HG03520 (cell line): Measurements from ENCODE around the gene ATIC.
A peak's percentile ranks its signal among the peaks of the same experiment; 100 is the strongest.

ENCODE experiments used
- ATAC-seq: cut with Tn5 transposase; IDR thresholded peaks from one replicate; pipeline ENCODE4 v1.9.1; 2021; ENCODE audit warnings: mild to moderate bottlenecking, moderate library complexity; ENCODE audit not compliant: unreplicated experiment

ATIC gene

DNA sequence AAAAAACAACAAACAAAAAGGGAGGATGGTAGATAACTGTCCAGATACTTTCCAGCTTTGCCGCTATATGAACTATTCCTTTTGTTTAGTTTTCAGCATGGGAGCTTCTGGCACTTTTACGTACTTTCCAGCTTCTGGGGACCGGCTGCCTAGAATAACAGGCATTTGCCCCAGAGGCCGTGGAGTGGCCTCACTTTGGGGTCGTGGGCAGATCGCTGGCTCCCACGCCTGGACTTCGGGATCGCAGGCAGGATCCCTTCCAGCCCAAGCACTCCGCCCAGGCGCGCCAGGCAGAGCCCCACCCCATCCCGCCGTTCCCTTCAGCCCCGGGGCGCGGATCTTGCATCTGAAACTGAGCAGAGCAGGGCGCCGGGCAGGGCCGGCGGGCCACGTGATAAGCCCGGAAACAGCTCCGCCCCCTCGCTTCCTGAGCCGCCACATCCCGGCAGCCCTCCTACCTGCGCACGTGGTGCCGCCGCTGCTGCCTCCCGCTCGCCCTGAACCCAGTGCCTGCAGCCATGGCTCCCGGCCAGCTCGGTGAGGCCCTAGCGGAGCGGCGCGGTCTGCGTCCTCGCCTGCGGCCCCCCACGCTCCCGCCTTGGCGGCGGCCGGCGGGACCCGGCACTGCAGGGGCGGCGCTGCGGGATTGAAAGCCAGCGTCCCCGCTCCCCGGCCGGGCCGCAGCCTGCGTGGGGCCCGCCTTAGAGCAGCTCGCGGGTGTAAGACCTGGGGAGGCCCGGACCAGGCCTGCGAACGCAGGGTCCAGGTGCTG, at the start of gene ATIC:
TSS of gene ATIC (plus strand) at position 435 of the 772 bp plus-strand sequence. CDS start at position 519, 84 bp downstream.
- ATAC-seq = peak; percentile 98

- ATAC-seq = no peak
These were observed 49.6 kb upstream of the ATIC start for GRCh38 chr2:215262303-215262702.

- ATAC-seq = no peak
These were observed 49.0 kb upstream of the ATIC start for GRCh38 chr2:215262741-215263362.

DNA sequence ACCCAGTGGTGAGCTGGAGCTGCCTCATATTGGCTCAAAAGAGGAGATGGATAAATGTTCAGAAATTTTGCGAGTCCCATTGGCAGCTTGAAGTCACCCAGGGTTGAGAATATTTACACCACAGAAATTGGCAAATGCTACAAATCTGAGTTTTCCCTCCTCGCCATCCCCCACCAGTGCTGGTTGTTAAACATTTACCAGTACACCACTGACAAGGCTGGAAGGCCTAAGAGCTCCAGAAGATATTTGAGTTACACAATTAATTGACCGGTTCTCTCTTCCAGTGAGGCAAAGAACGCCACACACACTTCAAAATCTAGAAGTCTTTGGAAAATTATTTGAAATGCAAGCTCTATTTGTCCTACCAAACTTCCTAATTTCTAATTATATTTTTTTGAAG, 47.5 kb upstream of the ATIC start:
- ATAC-seq = no peak

- no peak for ATAC-seq
These were observed 42.3 kb upstream of the ATIC start for GRCh38 chr2:215269397-215270117.

DNA sequence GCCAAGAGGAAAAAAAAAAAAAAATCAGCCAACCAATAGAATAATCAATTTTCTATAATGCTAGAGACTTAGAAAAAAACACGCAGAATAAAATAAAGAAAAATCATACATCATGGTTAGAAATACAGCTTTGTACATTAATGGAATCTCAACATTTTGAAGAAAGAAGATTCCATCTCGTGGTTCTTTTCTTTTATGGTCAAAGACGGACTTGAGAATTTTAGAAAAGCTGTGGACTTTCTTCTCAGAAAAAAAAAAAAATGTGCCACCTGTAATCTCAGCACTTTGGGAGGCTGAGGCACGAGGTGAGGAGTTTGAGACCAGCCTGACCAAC, 41.8 kb upstream of the ATIC start:
- ATAC-seq = no peak

DNA sequence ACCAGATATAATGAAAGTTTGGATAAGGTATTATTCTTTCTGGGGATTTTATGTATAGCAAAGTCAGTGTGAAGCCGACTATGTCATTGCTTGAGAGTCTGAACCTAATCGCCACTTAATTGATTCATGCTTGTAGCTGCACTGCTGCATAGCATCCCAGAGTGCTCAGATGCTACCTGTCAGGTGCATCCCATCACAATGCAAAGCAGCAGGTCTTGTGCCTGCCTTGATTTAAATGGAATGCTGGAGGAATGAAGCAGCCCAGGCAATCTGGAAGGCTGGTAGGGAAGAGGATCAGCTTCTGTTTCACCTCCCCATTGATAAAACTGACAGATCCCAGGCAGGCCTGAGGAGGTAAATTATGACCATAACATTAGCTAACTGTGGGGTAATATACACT, 40.4 kb upstream of the ATIC start:
- no peak for ATAC-seq

- ATAC-seq = no peak
These were observed 38.9 kb upstream of the ATIC start for GRCh38 chr2:215272918-215273317.

DNA sequence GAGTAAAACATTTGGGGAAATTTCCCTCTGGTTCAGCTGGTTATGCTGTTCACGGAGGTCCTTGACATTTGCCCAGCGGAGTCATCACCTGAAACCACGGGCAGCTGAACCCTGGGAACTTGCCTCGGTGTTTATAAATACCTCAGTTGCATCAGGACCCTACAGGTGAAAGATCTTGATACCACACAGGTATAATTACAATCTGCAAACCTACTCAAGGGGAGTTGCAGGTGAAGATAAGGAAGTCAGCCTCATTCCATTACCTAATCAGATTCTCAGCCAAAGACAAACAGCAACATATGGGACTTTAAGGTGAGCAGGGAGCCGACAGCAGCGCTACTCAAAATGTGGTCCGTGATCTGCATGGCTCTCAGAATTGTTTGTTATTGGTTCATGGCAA, 37.0 kb upstream of the ATIC start:
- no peak for ATAC-seq

- no peak for ATAC-seq
These were observed 36.0 kb upstream of the ATIC start for GRCh38 chr2:215275824-215276223.

DNA sequence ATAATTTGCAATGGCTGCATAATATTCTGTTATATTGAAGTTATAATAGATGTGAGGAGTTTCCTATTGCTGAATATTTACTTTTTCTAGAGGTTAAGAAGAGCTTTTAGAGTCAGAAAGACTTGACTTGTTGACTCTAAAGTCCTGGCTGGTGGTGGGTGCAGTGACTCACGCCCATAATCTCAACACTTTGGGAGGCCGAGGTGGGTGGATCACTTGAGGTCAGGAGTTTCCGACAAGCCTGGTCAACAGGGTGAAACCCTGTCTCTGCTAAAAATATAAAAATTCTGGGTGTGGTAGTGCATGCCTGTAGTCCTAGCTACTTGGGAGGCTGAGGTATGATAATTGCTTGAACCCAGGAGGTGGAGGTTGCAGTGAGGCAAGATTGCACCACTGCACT, 33.9 kb upstream of the ATIC start:
- no peak for ATAC-seq

- ATAC-seq = no peak
These were observed 31.5 kb upstream of the ATIC start for GRCh38 chr2:215280326-215280725.

DNA sequence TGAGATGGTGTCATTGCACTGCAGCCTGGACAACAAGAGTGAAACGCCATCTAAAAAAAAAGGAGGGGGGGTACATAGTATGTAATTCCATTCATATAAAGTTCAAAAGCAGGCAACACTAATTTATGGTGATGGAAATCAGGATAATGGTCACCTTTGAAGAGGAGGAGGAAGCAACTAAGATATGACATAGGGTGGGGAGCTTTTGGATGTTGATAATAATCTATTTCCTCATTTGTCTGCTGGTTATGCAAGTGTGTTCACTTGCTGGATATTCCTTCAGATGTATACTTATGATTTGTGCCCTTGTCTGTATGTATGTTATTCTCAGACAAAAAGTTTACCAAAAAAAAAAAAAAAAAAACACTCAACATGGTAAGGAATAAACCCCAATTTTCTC, 28.6 kb upstream of the ATIC start:
- no peak for ATAC-seq

DNA sequence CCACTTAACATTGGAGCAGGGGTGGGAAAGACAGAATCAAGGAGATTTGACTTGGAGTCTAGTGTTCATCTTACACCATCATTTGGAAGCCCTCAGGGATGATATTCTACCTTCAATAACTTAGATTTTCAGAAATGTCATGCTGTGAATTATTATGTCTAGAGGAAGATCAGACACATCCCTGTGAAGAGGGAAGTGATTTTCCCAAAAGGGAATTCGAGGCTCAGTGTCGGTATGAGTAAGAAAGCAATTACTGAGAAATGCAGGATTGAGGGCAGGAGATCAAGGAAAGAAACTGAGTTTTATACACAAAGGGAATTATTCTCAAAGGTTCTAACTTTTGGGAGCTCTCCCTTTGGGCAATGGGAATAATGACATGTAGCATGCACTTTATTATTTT, 25.6 kb upstream of the ATIC start:
- no peak for ATAC-seq

DNA sequence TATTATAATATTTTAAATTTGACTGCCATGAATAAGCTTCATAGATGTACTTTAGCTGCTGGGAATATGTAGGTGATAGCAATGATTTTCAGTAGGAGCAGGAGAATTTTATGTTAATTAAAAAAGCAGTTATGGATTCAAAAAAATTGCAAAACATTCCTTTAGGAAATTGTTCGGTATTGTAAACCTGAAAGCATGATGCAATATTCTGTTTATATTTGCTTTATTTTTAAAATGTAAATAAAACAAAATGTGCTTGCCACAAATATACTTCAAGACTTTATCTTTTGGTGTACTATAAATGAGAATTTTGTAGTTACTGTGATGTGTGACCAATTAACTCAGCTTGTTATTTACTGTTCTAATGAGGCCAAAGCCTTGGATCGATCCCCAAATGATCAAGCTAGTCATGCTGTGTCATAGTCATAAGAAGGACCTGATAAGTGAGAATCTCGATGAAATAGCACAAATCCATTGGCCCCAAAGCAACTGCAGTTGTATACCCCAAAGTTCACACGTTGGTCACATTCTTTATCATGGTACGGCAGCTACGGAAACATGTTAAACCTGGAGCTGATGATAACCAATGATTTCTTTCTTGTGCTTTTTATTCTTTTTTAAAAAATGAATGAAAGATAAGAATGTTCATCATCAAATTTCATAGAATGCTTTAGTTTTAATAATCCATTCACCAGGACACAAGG, 23.6 kb upstream of the ATIC start:
- no peak for ATAC-seq

DNA sequence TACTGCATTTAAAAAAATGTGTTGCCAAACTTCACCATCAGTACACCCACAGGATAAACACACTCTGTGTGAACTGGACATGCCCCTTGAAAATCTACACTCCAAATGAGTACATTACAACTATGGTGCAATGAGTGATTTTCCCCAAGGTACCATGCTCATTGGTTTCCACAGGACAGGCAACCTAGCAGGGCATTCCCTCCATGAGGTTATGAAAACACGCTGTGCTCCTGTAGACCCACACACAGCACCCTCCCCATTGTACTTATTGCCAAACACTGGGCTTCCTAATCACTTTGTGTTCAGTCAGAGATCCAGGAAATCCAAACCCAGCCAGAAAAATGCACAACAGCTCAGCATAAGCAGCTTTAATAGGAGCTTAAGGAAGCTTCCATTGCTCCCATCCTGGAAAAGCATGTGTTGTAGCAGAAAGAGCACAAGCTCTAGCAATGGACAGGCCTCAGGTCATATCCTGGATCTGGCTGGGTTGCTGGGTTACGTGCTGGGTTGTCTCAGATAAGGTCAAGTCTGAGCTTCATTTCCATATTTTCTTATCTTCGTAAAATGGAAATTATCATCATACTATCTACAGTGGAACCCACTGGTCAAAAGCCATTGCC, 20.8 kb upstream of the ATIC start:
- ATAC-seq = no peak

GRCh38 chr2:215293879-215294278, 18.0 kb upstream of the ATIC start:
- no peak for ATAC-seq

DNA sequence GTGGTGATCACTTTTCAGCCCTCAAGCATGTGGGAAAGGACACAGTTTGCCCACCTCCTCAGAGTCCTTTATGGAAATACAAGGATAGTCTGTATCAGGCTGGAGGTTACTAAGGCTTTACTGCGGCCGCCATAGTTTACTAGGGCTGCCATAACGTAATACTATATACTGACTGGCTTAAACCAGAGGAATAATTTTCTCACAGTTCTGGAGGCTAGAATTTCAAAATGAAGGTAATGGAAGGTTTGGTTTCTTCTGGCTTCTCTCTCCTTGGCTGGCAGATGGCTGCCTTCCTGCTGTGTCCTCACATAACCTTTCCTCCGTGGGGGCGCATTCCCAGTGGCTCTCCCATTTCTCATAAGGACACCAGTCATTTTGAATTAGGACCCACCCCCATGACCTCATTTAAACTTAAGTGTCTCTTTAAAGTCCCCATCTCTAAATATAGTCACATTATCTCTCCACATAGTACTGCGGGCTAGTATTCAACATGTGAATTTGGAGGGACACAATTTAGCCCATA, 12.5 kb upstream of the ATIC start:
- ATAC-seq = no peak

DNA sequence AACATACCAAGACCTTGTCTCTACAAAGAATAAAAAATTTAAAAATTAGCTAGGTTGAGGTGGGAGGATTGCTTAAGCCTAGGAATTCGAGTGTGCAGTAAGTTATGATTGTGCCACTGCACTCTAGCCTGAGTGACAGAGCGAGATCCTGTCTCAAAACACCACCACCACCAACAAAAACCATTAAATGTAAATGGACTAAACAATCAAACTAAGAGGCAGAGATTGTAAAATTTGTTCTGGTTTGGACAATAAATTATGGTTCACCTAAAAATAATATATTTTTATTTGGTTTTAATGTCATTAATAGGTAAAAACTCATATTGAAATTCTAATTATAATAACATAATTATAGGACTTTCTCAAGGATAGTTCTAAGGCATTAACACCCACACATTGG, 9.9 kb upstream of the ATIC start:
- ATAC-seq = no peak

DNA sequence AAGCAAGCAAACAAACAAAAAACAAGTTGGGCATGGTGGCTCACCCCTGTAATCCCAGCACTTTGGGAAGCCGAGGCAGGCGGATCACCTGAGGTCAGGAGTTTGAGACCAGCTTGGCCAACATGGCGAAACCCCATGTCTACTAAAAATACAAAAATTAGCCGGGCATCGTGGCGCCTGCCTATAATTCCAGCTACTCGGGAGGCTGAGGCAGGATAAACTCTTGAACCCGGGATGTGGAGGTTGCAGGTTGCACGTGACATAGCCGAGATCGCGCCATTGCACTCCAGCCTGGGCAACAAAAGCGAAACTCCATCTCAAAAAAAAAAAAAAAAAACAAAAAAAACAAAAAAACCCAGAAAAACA, 617 bp upstream of the ATIC start:
- ATAC-seq = peak; percentile 8

DNA sequence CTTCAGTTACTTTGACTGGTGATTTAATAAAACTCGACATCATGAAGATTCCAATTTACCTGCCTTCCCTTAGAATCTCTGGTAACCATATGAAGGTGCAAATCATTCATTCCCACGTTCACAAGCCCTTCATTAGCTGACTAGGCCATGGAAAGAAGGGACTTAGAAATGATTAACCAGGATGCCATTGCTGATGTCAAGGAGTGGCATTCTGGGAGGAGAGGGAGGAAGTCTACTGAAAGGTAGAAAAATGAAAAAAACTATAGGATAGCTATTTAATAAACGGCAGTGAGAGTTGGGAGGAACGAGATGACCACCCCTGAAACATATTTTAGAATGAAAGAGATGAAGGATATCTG, 1.4 kb downstream of the ATIC start:
- no peak for ATAC-seq
